Anterior cingulate cortex (tissue), 58 donors: Measurements from ENCODE around the gene DNAH2.

ENCODE experiments used
- DNase-seq, 58 donors: peaks; one replicate each; lab custom pipeline; 2025; lab: John Stamatoyannopoulos, UW

Gene DNAH2

GRCh38 chr17:7702776-7703175 lies 14.8 kb upstream of the DNAH2 start:
- DNase-seq, result no peak

- peak in 46 of 58 donors; percentile 13 to 86 (median 63) for DNase-seq
Measured at GRCh38 chr17:7703584-7704479, 13.7 kb upstream of the DNAH2 start.

- DNase-seq, result peak in 21 of 58 donors; percentile 7 to 73 (median 52)
Measured at GRCh38 chr17:7704601-7705268, 12.8 kb upstream of the DNAH2 start, which contains the start of gene EFNB3. Gene EFNB3 (plus strand): TSS chr17:7705202. CDS start chr17:7705599, 397 bp downstream.

GRCh38 chr17:7705269-7706255 lies 12.0 kb upstream of the DNAH2 start:
- peak in 1 of 58 donors; percentile 43 for DNase-seq

GRCh38 chr17:7706631-7707354 lies 10.8 kb upstream of the DNAH2 start:
- DNase-seq, result no peak

- peak in 11 of 58 donors; percentile 7 to 58 (median 24) for DNase-seq
Measured at GRCh38 chr17:7707446-7707845, 10.1 kb upstream of the DNAH2 start.

GRCh38 chr17:7707858-7708750 lies 9.4 kb upstream of the DNAH2 start:
- no peak for DNase-seq

GRCh38 chr17:7709031-7709430 lies 8.5 kb upstream of the DNAH2 start:
- no peak for DNase-seq

- no peak for DNase-seq
Measured at GRCh38 chr17:7710301-7710700, 7.2 kb upstream of the DNAH2 start.

- no peak for DNase-seq
Measured at GRCh38 chr17:7711051-7711755, 6.3 kb upstream of the DNAH2 start.

- DNase-seq, result peak in 4 of 58 donors; percentile 7 to 40 (median 20)
Measured at GRCh38 chr17:7712111-7712771, 5.3 kb upstream of the DNAH2 start.

GRCh38 chr17:7713782-7714181 lies 3.8 kb upstream of the DNAH2 start:
- no peak for DNase-seq

- no peak for DNase-seq
Measured at GRCh38 chr17:7714721-7715594, 2.6 kb upstream of the DNAH2 start.

- peak in 3 of 58 donors; percentile 12 to 50 (median 44) for DNase-seq
Measured at GRCh38 chr17:7715936-7716886, 1.3 kb upstream of the DNAH2 start.

- peak in 12 of 58 donors; percentile 6 to 39 (median 23) for DNase-seq
Measured at GRCh38 chr17:7717756-7718350, 309 bp downstream of the DNAH2 start.
